ENCODE data around the gene USP32. TPM values are rescaled to one million over a fixed set of nuclear protein-coding genes. Genes with fewer than 3 reads are reported as not detected.

USP32 gene
- total RNA-seq, 3 donors from 2014 or later (not counting 1 experiment from before 2014, with no cell fraction given), result 41.3 to 68.5 (median 41.7) TPM

GRCh38 chr17:60141111-60142018 is 250.6 kb downstream of the USP32 start:
- Histone ChIP-seq H3K27me3 (ENCODE audit: control insufficient read depth, insufficient read depth, low read length) (peaks cover 45% of the 10 kb centered on the region), H3K4me3 (ENCODE audit: low read length) (no peak overlapping the region), H3K27ac (ENCODE audit: low read length) (no peak overlapping the region), H3K4me1 (ENCODE audit: control insufficient read depth, insufficient read depth, low read length) (peaks cover 16% of the 10 kb centered on the region), H3K36me3 (ENCODE audit: control insufficient read depth, insufficient read depth, low read length) (no peaks in the 10 kb centered on the region), H3K9me3 (ENCODE audit: control insufficient read depth, insufficient read depth, low read length) (no peaks in the 10 kb centered on the region)
- Mint-ChIP-seq H3K4me3 (no peak overlapping the region), H3K9me3 (no peaks in the 10 kb centered on the region), H3K4me1 (peaks cover 10 to 12% of the 10 kb centered on the region in 2 donors), H3K27me3 (ENCODE audit: low read depth in 2 of 2) (peaks cover 56 to 75% of the 10 kb centered on the region in 2 donors), H3K36me3 (no peaks in the 10 kb centered on the region), H3K27ac (no peak overlapping the region)
- TF ChIP-seq CTCF (IDR thresholded peaks at IDR 0.05), result no peak
- DNase-seq (no peak), ATAC-seq (no peak)
- 11% methylated on average over 47 of the region's 52 CpGs for WGBS (ENCODE audit: insufficient coverage)
- intact Hi-C loops (cut with micrococcal nuclease), result no loop called here

DNA sequence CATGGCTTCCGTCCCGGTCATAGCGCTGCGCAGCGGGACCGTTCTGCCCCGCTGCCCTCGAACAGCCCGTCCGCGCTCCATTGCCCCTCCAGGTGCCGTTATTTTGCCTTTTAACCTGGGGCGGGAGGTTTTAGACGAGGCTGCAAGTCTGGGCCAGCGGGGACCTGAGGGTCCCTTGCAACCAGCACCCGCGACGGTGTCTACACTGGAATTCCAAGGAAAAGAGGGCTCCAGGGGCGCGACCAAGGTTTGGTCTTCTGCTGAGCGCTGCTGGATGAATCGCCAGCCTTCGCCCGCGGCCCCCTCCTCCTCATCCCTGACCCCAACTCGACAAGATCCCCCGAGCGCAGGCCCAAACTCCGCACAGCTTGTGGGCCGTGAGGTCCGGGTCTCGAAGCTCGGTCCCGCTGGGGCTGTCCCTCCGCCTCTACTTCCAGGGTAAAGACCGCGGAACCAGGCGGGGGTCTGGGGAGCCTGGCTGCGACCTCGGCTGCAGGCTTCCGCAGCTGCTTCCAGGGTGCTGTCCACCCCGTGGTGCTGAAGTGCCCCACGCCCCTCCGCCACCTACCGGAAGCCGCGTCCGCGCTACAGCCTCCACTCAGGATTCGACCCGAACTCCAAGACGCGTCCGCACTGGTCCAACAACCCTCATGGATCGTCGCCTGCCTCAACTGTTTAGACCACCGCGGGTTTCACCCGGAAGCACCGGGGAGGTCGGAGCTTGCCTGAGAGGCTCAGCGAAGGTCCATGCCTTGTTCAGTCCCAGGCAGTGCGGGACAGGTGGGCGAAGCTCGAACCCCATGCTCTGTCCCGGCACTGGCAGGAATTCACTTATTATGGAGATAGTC is 252.3 kb downstream of the USP32 start:
- H3K9me3 Mint-ChIP-seq, result no peaks in the 10 kb centered on the region
- DNase-seq (peak; percentile 62 to 82), ATAC-seq (peak; percentile 67 to 75 (median 70))
- Histone ChIP-seq H3K9me3 (ENCODE audit: control insufficient read depth, insufficient read depth, low read length) (no peaks in the 10 kb centered on the region), H3K4me3 (ENCODE audit: low read length) (no peak overlapping the region), H3K27ac (ENCODE audit: low read length) (no peak overlapping the region), H3K4me1 (ENCODE audit: control insufficient read depth, insufficient read depth, low read length) (peaks cover 24% of the 10 kb centered on the region), H3K36me3 (ENCODE audit: control insufficient read depth, insufficient read depth, low read length) (no peaks in the 10 kb centered on the region), H3K27me3 (ENCODE audit: control insufficient read depth, insufficient read depth, low read length) (peaks cover 42% of the 10 kb centered on the region)
- peaks cover 49 to 73% of the 10 kb centered on the region in 2 donors for H3K27me3 Mint-ChIP-seq (ENCODE audit: low read depth in 2 of 2)
- 9% methylated on average over 66 of the region's 66 CpGs for WGBS (ENCODE audit: insufficient coverage)
- H3K27ac Mint-ChIP-seq, result no peak overlapping the region
- intact Hi-C loops (cut with micrococcal nuclease), result no loop called here
- peaks cover 25 to 28% of the 10 kb centered on the region in 2 donors for H3K4me1 Mint-ChIP-seq
- H3K36me3 Mint-ChIP-seq, result no peaks in the 10 kb centered on the region
- no peak overlapping the region for H3K4me3 Mint-ChIP-seq
- TF ChIP-seq CTCF (IDR thresholded peaks at IDR 0.05), result peak; percentile 55

- Histone ChIP-seq H3K9me3 (ENCODE audit: control insufficient read depth, insufficient read depth, low read length) (no peaks in the 10 kb centered on the region), H3K36me3 (ENCODE audit: control insufficient read depth, insufficient read depth, low read length) (no peaks in the 10 kb centered on the region), H3K27ac (ENCODE audit: low read length) (no peak overlapping the region), H3K4me3 (ENCODE audit: low read length) (no peak overlapping the region), H3K4me1 (ENCODE audit: control insufficient read depth, insufficient read depth, low read length) (peaks cover 31% of the 10 kb centered on the region), H3K27me3 (ENCODE audit: control insufficient read depth, insufficient read depth, low read length) (peaks cover 39% of the 10 kb centered on the region)
- intact Hi-C loops (cut with micrococcal nuclease), result no loop called here
- TF ChIP-seq CTCF (IDR thresholded peaks at IDR 0.05), result no peak
- H3K4me3 Mint-ChIP-seq, result no peak overlapping the region
- no peak overlapping the region for H3K27ac Mint-ChIP-seq
- H3K27me3 Mint-ChIP-seq (ENCODE audit: low read depth in 2 of 2), result peaks cover 42 to 73% of the 10 kb centered on the region in 2 donors
- WGBS (ENCODE audit: insufficient coverage), result 21% methylated on average over 48 of the region's 48 CpGs
- no peaks in the 10 kb centered on the region for H3K9me3 Mint-ChIP-seq
- ATAC-seq (no peak), DNase-seq (no peak)
- H3K4me1 Mint-ChIP-seq, result peaks cover 32 to 36% of the 10 kb centered on the region in 2 donors
- H3K36me3 Mint-ChIP-seq, result no peaks in the 10 kb centered on the region
These were observed 253.0 kb downstream of the USP32 start for GRCh38 chr17:60138769-60139437.
